GM18526 (cell line): ENCODE data around the gene TM7SF2.

Experiments used
- POLR2A ChIP-seq: IDR thresholded peaks from 3 replicates; pipeline ENCODE4 v1.6.1; 2011; ENCODE audit not compliant: insufficient read length; ENCODE audit errors: extremely low read depth

The TM7SF2 gene

DNA sequence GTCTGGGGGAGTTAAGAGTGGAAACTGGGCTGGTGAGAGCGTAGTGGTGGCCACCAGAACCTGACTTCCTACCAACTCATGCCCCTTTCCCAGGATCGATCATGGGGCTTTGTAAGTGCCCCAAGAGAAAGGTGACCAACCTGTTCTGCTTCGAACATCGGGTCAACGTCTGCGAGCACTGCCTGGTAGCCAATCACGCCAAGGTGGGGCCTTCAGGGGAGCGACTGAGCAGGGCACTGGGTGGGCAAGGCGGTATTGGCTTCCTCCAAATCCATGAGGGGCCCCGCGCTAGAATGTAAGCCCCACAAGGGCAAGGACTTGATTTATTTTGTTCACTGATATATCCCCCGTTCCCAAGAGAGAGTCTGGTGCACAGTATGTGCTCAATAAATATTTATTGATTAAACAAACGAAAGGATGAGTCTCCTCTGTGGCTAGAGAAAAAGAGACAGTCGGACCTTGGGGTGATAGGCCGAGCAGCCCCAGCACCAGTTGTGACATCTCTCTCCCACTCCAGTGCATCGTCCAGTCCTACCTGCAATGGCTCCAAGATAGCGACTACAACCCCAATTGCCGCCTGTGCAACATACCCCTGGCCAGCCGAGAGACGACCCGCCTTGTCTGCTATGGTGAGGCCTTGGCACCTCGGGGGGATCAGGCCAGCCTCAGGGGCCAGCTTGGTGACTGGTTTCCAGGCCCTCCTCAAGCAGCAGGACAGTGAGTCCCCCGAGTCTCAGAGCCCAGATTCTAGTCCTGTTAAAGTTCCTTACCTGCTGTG is 26.9 kb upstream of the TM7SF2 start:
- no peak for TF ChIP-seq POLR2A

DNA sequence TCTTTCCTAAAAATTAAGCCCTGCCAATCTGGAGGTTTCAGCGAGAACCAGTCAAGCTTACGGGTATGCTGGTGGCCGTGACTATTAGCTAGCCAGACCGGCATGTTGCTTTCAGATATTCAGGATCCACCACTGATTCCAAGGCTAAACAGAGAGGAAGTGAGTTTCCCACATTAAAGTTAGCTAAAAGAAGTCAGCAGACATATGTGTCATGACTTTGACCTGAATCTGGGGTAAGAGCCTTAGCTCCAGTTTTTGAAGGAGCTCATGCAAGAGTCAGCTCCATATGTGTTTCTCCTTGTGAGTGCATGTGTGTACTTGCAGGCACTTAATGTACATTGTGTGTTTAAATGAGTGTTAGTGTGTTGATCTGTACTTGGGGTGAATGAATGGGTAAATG is 26.2 kb upstream of the TM7SF2 start:
- TF ChIP-seq POLR2A: no peak

DNA sequence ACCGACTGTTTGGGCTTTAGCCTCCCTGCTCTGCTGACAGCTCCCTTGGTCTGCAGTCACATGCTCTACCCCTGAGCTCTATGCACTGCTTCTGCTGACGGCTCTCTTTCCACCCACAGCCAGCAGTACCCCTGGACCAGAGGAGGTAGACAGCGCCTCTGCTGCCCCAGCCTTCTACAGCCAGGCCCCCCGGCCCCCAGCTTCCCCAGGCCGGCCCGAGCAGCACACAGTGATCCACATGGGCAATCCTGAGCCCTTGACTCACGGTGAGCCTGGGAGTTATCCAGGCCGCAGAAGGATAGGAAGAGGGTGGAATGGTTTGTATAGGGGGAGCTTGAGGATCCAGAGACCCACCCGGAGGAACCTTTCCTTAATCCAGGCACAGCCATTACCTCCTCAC is 24.9 kb upstream of the TM7SF2 start:
- TF ChIP-seq POLR2A: no peak

GRCh38 chr11:65087216-65087615 is 24.5 kb upstream of the TM7SF2 start:
- TF ChIP-seq POLR2A: no peak

- TF ChIP-seq POLR2A: no peak
Measured at GRCh38 chr11:65087827-65088226, 23.8 kb upstream of the TM7SF2 start.

DNA sequence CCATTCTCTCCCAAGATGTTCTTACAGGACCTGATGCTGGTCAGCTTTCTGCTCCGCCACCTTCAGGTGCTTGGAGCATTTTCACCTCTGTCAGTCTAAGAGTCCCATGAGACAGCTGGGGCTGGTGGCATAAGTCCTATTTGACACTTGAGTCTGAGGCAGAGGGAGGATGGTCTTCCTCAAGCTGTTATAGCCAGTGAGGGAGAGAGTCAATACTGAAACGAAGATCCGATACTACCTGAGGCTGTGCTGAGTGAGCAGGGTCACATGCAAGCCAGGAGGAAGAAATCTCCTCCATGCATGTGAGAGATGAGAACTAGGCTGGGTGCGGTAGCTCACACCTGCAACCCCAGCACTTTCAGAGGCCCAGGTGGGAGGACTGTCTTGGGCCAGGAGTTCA is 22.1 kb upstream of the TM7SF2 start:
- TF ChIP-seq POLR2A: no peak

DNA sequence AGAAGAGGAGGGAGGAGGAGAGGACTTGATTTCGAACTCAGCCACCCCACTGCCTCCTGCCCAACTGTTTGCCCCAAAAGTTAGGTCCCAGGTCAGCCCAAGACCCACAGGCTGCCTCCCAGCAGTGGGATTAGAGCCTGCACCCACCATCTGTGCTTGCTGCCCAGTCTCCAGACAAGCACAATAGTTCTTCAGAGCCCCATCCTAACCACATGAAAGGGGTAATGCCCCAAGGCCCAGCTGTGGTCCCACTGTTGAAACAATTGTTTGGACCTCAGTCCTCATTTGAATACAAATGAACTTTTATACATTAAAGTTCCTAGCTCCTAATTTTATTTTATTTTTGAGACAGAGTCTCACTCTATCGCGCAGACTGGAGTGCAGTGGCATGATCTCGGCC is 21.0 kb upstream of the TM7SF2 start:
- no peak for TF ChIP-seq POLR2A

DNA sequence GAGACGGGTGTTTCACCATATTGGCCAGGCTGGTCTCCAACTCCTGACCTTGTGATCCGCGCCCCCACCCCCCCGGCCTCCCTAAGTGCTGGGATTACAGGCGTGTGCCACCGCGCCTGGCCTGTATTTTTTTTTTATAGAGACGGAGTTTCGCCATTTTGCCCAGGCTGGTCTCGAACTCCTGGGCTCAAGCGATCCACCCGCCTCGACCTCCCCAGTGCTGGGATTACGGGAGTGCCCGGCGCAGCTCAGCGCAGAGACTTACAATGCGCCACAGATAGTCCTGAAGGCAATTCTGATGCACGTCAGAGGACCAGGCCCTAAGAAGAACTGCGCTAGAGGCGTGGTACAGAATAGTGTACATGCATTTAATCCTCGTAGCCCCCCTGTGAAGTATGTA is 16.2 kb upstream of the TM7SF2 start:
- no peak for TF ChIP-seq POLR2A

DNA sequence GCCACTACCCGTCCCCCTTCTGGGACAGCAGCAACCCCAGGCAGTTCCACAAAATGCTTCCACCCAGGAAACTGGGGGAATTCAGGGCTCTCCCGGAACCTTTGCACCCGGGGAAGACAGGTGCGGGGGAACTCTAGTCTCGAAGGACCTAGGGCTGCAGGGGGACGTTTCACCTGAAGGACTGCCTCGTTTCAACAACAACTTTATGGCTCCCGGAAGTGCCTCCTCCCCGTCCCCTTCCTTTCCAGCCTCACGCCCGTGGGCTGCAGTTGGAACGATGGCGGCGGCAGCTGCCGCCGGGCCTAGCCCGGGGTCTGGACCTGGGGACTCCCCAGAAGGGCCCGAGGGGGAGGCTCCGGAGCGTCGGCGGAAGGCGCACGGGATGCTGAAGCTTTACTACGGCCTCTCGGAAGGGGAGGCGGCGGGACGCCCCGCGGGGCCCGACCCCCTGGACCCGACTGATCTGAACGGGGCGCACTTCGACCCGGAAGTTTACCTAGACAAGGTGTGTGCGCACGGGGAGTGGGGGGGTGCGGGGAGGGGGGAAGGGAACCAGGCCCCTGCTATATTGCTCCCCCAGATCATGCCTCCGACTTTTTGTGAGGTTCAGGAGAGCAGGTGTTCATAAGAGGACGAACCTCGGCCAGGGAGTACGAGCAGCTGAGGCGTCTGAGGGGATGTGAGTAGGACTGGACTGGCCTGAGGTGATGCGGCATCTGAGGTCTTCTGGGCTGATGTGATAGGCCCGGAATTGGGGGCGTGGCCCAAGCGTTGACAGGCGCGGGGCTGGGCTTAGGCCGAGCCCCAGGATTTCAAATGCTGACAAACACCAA is 15.5 kb upstream of the TM7SF2 start, which contains the start of gene VPS51:
Gene VPS51 (plus strand): TSS at position 241 of the 833 bp plus-strand sequence. CDS start 37 bp downstream, at position 278.
- peak; percentile 86 for TF ChIP-seq POLR2A

GRCh38 chr11:65096926-65097325 is 14.7 kb upstream of the TM7SF2 start:
- TF ChIP-seq POLR2A: no peak

- no peak for TF ChIP-seq POLR2A
Measured at GRCh38 chr11:65100674-65101350, 10.9 kb upstream of the TM7SF2 start.

DNA sequence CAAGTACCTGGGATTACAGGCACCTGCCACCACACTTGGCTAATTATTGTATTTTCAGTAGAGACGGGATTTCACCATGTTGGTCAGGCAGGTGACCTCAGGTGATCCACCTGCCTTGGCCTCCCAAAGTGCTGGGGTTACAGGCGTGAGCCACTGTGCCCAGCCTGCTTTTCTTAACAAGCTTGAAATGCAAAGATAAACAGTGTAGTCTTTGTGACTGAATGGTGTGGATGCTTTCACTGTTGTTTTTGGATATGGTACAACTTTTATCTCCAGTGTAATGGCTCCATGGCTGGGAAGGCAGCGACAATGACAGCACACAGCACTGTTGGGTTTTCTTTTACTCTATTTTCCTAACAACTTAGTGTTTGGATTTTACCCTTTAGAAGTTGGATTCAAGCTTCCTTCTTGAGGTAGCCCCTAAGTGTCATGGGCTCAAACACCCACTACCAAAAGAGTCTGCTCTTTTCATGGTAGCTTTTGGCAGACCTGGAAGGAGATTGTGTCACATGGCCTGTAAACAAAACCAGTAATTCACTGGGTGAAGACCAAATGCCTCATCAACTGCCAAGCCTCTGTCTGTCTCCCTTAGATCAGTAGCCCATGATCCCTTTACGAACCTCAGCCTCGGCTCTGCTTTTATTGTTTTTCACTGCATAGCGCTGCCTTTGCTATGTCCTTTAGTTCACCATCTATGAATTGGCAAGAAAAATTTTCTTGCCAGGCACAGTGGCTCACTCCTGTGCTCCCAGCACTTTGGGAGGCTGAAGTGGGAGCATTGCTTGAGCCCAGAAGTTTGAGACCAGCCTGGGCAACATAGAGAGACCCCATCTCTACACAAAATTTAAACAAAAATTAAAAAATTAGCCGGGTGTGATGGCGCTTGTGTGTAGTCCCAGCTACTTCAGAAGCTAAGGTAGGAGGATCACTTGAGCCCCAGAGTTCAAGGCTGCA is 9.3 kb upstream of the TM7SF2 start:
- TF ChIP-seq POLR2A: no peak

DNA sequence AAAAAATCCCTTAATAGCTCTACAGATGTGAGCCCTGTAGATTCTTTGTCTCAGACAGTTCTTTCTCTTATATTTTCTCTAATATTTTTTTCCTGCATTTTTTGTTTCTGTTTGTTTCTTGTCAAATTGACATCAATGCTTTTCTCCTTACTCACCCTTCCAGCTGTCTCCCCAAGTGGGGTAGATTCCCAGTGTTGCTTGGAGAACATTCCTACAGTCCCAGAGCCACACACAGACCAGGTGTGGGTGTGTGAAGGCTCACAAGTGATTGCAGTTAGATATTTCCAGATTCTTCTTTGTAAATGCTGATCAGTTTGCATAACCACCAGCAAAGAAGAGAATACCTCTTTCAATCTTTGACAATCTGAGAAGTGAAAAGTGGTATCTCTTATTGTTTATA is 8.2 kb upstream of the TM7SF2 start:
- TF ChIP-seq POLR2A: no peak

GRCh38 chr11:65104628-65105027 is 7.0 kb upstream of the TM7SF2 start:
- TF ChIP-seq POLR2A: no peak

- no peak for TF ChIP-seq POLR2A
Measured at GRCh38 chr11:65107078-65107477, 4.6 kb upstream of the TM7SF2 start.
